ENCODE measurements around the gene UBTF. TPM values are rescaled to one million over a fixed set of nuclear protein-coding genes. Genes with fewer than 3 reads are reported as not detected.
"Not testable (repeated sequence)": the region's sequence is repeated elsewhere in the genome, so short reads cannot be mapped to it uniquely, and the experiment has no call there.

Gene UBTF
- total RNA-seq, 6 experiments from 2014 or later = 58.6 to 69.1 (median 65.6) TPM

DNA sequence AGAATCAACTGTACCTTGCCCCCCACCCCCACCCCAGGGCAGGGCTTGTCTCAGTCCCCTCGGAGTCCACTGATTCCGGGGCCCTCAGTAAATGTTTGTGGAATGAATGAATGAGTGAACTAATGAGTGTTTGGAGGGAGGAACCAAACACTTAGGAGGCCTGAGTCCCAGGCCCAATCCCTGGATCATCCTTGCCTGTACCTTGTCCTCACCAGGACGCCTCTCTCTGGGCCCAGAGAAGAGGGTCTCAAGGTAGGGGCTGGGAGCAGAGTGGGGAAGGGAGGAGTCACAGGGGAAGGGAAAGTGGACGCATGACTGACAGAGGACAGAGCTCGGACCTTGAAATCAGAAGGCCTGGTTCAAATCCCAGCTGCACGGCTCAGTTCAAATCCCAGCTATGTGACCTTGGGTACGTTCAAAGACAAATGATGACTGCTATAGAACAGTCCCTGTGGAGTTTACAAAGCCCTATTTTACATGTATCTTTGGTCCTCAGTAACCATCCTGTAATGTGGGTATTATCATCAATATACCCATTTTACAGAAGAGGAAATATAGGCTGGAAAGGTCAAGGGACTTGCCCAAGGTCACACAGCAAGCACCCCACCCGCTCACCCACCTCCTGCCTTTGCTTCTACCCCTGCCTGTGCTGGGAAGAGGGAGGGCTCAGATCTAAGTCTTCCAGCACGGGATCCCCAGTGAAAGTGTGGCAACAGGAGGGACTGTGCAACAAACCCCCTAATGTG, 30.2 kb upstream of the UBTF start:
- Mint-ChIP-seq H3K27ac (no peak overlapping the region), H3K27me3 (ENCODE audit: insufficient read depth) (peaks cover 15% of the 10 kb centered on the region), H3K9me3 (no peaks in the 10 kb centered on the region), H3K4me3 (no peak overlapping the region), H3K4me1 (ENCODE audit: low read depth) (no peaks in the 10 kb centered on the region), H3K36me3 (ENCODE audit: low read depth) (no peaks in the 10 kb centered on the region)
- DNase-seq = no peak
- TF ChIP-seq, protein P1, sequence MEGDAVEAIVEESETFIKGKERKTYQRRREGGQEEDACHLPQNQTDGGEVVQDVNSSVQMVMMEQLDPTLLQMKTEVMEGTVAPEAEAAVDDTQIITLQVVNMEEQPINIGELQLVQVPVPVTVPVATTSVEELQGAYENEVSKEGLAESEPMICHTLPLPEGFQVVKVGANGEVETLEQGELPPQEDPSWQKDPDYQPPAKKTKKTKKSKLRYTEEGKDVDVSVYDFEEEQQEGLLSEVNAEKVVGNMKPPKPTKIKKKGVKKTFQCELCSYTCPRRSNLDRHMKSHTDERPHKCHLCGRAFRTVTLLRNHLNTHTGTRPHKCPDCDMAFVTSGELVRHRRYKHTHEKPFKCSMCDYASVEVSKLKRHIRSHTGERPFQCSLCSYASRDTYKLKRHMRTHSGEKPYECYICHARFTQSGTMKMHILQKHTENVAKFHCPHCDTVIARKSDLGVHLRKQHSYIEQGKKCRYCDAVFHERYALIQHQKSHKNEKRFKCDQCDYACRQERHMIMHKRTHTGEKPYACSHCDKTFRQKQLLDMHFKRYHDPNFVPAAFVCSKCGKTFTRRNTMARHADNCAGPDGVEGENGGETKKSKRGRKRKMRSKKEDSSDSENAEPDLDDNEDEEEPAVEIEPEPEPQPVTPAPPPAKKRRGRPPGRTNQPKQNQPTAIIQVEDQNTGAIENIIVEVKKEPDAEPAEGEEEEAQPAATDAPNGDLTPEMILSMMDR (IDR thresholded peaks at IDR 0.05) = no peak

DNA sequence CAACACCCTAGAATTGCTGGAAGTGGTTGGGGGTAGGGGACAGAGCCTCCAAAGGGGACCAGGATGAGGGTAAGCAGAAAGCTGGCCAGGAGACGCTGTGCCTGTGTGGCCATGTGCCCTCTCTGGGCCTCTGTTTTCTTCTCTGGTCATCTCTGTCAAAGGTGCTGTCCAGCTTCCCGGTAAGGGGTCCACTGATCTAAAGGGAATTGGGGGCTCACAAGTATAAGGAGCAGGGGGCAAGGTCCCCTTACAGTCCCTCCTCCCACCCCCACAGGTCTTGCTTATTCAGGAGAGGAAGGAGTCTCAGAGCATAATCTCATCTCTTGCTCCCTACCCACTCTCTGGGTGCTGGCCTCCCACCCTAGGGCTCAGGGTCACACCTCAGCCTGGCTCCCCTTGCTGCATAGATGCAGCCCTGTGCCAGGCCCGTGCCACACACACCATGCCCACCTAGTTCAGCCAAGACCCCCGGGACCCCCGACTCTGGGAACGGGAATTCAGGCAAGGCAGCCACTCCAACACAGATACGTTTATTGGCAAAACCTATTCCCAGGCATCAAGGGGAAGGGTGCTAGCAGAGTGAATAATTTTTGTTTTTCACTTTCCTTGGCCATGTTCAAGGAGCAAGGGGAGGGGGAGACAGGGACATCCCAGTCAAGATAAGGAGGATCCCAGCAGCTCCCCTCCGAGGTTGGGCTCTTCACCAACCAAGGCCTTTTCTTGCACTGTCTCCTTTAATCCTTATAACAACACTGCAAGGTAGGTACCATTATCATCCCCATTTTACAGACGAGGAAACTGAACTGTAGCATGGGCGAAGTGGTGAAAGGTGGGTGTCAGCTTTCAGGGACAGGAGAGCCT, 28.6 kb upstream of the UBTF start:
- Mint-ChIP-seq H3K4me1 (ENCODE audit: low read depth) (no peaks in the 10 kb centered on the region), H3K9me3 (no peaks in the 10 kb centered on the region), H3K27ac (no peak overlapping the region), H3K36me3 (ENCODE audit: low read depth) (no peaks in the 10 kb centered on the region), H3K4me3 (no peak overlapping the region), H3K27me3 (ENCODE audit: insufficient read depth) (peaks cover 14% of the 10 kb centered on the region)
- TF ChIP-seq, protein P1 (IDR thresholded peaks at IDR 0.05) = no peak
- no peak for DNase-seq

DNA sequence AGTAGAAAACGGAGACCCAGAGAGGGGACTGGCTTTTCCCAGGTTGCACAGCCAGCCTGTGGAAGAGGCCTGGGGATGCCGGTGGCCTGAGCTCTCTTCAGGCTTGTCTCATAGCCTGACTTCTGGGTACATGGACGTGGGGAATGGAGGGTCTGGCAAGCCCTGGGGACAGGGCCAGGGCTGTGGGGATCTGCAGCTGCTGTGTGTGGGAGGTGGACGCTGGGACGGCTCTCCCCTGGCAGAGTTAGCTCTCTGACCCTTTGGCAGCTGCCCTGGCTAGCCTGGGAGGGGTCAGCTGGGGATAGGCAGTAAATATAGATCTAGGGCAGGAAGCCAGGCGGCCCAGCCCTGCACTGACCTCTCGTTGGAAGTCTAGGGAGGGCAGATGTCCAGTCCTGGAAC, 28.0 kb upstream of the UBTF start:
- Mint-ChIP-seq H3K36me3 (ENCODE audit: low read depth) (no peaks in the 10 kb centered on the region), H3K9me3 (no peaks in the 10 kb centered on the region), H3K4me1 (ENCODE audit: low read depth) (no peaks in the 10 kb centered on the region), H3K4me3 (no peak overlapping the region), H3K27me3 (ENCODE audit: insufficient read depth) (peaks cover 14% of the 10 kb centered on the region), H3K27ac (no peak overlapping the region)
- TF ChIP-seq, protein P1 (IDR thresholded peaks at IDR 0.05) = no peak
- no peak for DNase-seq

DNA sequence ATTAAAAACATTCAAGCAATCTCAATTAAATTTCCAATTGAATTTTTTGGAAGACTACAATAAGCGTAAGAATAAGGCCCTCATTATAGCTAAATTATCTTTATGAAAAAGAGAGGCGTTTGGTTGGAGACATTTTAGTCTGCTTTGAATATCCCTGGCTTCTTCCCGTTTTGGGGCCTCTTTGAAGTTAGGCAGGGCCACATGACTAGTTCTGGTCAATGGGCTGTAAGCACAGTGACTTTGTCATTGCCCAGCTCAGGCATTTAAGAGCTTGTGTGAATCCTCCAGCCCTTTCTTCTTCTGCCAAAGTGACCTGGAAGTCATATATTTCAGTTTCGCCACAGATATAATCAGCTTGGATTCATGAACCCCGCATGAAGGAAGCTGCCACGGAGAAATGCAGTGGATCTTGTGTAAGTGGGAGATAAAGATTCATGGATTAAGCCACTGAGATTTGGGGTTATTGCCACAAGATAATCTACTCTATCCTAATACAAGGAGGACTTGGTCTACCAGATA, 21.7 kb upstream of the UBTF start:
- DNase-seq = no peak
- TF ChIP-seq, protein P1 (IDR thresholded peaks at IDR 0.05) = no peak
- H3K9me3 Mint-ChIP-seq = no peaks in the 10 kb centered on the region
- H3K27me3 Mint-ChIP-seq (ENCODE audit: insufficient read depth) = peaks cover 8% of the 10 kb centered on the region
- H3K36me3 Mint-ChIP-seq (ENCODE audit: low read depth) = no peaks in the 10 kb centered on the region
- no peaks in the 10 kb centered on the region for H3K4me1 Mint-ChIP-seq (ENCODE audit: low read depth)
- H3K4me3 Mint-ChIP-seq = no peak overlapping the region
- H3K27ac Mint-ChIP-seq = no peak overlapping the region

DNA sequence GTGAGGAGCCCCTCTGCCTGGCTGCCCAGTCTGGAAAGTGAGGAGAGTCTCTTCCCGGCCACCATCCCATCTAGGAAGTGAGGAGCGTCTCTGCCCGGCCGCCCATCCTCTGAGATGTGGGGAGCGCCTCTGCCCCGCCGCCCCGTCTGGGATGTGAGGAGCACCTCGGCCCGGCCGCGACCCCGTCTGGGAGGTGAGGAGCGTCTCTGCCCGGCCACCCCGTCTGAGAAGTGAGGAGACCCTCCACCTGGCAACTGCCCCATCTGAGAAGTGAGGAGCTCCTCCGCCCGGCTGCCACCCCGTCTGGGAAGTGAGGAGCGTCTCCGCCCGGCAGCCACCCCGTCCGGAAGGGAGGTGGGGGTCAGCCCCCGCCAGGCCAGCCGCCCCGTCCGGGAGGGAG, 18.4 kb upstream of the UBTF start:
- peaks cover 15% of the 10 kb centered on the region for H3K4me1 Mint-ChIP-seq (ENCODE audit: low read depth)
- not testable (repeated sequence) for H3K27me3 Mint-ChIP-seq (ENCODE audit: insufficient read depth); DNase-seq; H3K27ac Mint-ChIP-seq; H3K4me3 Mint-ChIP-seq; H3K36me3 Mint-ChIP-seq (ENCODE audit: low read depth); H3K9me3 Mint-ChIP-seq

All from HFFc6 (cell line).